HepG2 (cell line): ENCODE measurements around the gene GRIN3B. TPM values are rescaled to one million over a fixed set of nuclear protein-coding genes. Genes with fewer than 3 reads are reported as not detected.
A peak's percentile ranks its signal among the peaks of the same experiment; 100 is the strongest.

Experiments
- ATAC-seq: fragments of 200-7000 bp; cut with Tn5 transposase; 3 replicates; pipeline ENCODE4 v1.9.1; 2020; ENCODE audit warnings: mild to moderate bottlenecking, moderate library complexity
- BruUV-seq: library from RNA; stranded (reverse); fragments of 400-500 nt; replicated peaks from 2 replicates; lab custom pipeline; 2021; lab: Mats Ljungman, UMichigan
- CTCF ChIA-PET: fragments of 300-600 bp; formaldehyde crosslinking; extraction: SDS; loops from one replicate; lab custom pipeline; 2021; ENCODE audit warnings: low total read pairs, inconsistent platforms, low intra/inter-chr PET ratio; lab: Yijun Ruan, JAX
- POLR2A ChIA-PET: fragments of 350-600 bp; sonication (Branson Sonifier 250); formaldehyde crosslinking; loops from one replicate; lab custom pipeline; 2020; ENCODE audit warnings: antibody characterized with exemption, inconsistent platforms; lab: Yijun Ruan, JAX
- DNase-seq: peaks from one replicate; pipeline ENCODE4 v3.0.0-alpha.2; 2015; ENCODE audit warnings: low spot score
- FAIRE-seq: peaks from 3 replicates; lab custom pipeline; 2011; peaks lifted over from hg19 to GRCh38; lab: Jason Lieb, UNC
- H2AFZ ChIP-seq: one replicate; pipeline ENCODE4 v1.6.1; 2011; ENCODE audit warnings: low read length, inconsistent platforms
- H3K27ac ChIP-seq: fragments of 300-600 bp; 3 replicates; pipeline ENCODE4 v1.8.0; 2011; ENCODE audit warnings: mixed run types, mild to moderate bottlenecking, mixed read lengths, low read length, inconsistent platforms; ENCODE audit not compliant: insufficient read depth; ENCODE audit errors: extremely low read length
- H3K27me3 ChIP-seq, 2 experiments: fragments of 200-600 bp in 1 of 2; 2 replicates in 1 of 2; 3 replicates in 1 of 2; pipeline versions ENCODE4 v1.6.0 to v1.8.0; 2011; ENCODE audit warnings: low read length in 2 of 2, mild to moderate bottlenecking in 2 of 2, moderate library complexity in 2 of 2, inconsistent platforms in 1 of 2; ENCODE audit not compliant: insufficient read depth in 2 of 2, control insufficient read depth in 1 of 2
- H3K36me3 ChIP-seq, 2 experiments: fragments of 200-600 bp in 1 of 2; replicated peaks in 1 of 2; 2 replicates in 1 of 2; 3 replicates in 1 of 2; pipeline versions ENCODE4 v1.5.1 to v1.8.0; 2011; ENCODE audit warnings: low read length in 2 of 2, inconsistent platforms in 1 of 2; ENCODE audit not compliant: insufficient read depth in 2 of 2, control insufficient read depth in 1 of 2
- H3K4me1 ChIP-seq: 2 replicates; pipeline ENCODE4 v1.5.1; 2012; ENCODE audit warnings: low read length, inconsistent platforms; ENCODE audit not compliant: insufficient read depth
- H3K4me2 ChIP-seq: 2 replicates; pipeline ENCODE4 v1.6.0; 2011; ENCODE audit warnings: low read depth, low read length, inconsistent platforms
- H3K4me3 ChIP-seq, 3 experiments: fragments of 200-600 bp in 1 of 3; sonication (generic), shearing (Covaris generic) in 1 of 3; replicated peaks in 1 of 3; 2 replicates each; pipeline ENCODE4 v1.5.1; 2011 to 2016; ENCODE audit warnings: low read length in 3 of 3, inconsistent platforms in 2 of 3, low read depth in 2 of 3, mild to moderate bottlenecking in 2 of 3, control low read depth in 1 of 3, mixed read lengths in 1 of 3; ENCODE audit not compliant: insufficient read depth in 1 of 3
- H3K79me2 ChIP-seq: one replicate; pipeline ENCODE4 v1.6.1; 2011; ENCODE audit warnings: low read length, inconsistent platforms; ENCODE audit not compliant: insufficient read depth
- H3K9ac ChIP-seq: 2 replicates; pipeline ENCODE4 v1.6.0; 2011; ENCODE audit warnings: mild to moderate bottlenecking, low read depth, low read length, inconsistent platforms; ENCODE audit not compliant: insufficient read depth
- H3K9me3 ChIP-seq: 2 replicates; pipeline ENCODE4 v1.5.1; 2012; ENCODE audit warnings: mild to moderate bottlenecking, low read length
- H4K20me1 ChIP-seq: 2 replicates; pipeline ENCODE4 v1.6.0; 2011; ENCODE audit warnings: inconsistent platforms, mild to moderate bottlenecking, low read length, moderate library complexity; ENCODE audit not compliant: insufficient read depth
- AGO2 ChIP-seq: fragments of 200-400 bp; formaldehyde crosslinking; optimal IDR thresholded peaks from 2 replicates; pipeline ENCODE3; 2017; ENCODE audit warnings: mild to moderate bottlenecking, low read depth, low read length, moderate library complexity
- ASH2L ChIP-seq: fragments of 300-600, 200-600 bp; sonication (generic); IDR thresholded peaks from 2 replicates; pipeline ENCODE4 v1.7.0; 2017; ENCODE audit warnings: low read depth, mild to moderate bottlenecking, moderate library complexity, mixed read lengths, low read length; ENCODE audit not compliant: insufficient read length
- FOXC1 ChIP-seq: sonication (generic); formaldehyde crosslinking; IDR thresholded peaks from 2 replicates; pipeline ENCODE4 v1.8.0; 2022; ENCODE audit warnings: mild to moderate bottlenecking, missing genetic modification reagents, borderline replicate concordance
- KDM5B ChIP-seq: sonication (generic); formaldehyde crosslinking; IDR thresholded peaks from 2 replicates; pipeline ENCODE4 v1.4.0; 2020; ENCODE audit warnings: missing genetic modification reagents, mild to moderate bottlenecking, borderline replicate concordance
- RBFOX2 ChIP-seq: fragments of 200-400 bp; formaldehyde crosslinking; IDR thresholded peaks from 2 replicates; pipeline ENCODE4 v1.6.1; 2017; ENCODE audit warnings: low read depth, mild to moderate bottlenecking, low read length
- REPIN1 ChIP-seq: sonication (generic); formaldehyde crosslinking; IDR thresholded peaks from 2 replicates; pipeline ENCODE4 v1.8.0; 2022; ENCODE audit warnings: missing genetic modification reagents, low read depth, mild to moderate bottlenecking, borderline replicate concordance
- ZBTB38 ChIP-seq: sonication (generic); formaldehyde crosslinking; IDR thresholded peaks from 2 replicates; pipeline ENCODE4 v1.5.1; 2020; ENCODE audit warnings: mild to moderate bottlenecking, missing genetic modification reagents
- ZFP36L1 ChIP-seq: sonication (generic); formaldehyde crosslinking; IDR thresholded peaks from 2 replicates; pipeline ENCODE4 v1.8.0; 2022; ENCODE audit warnings: mild to moderate bottlenecking, missing genetic modification reagents, moderate library complexity
- ZNF224 ChIP-seq: sonication (generic); formaldehyde crosslinking; IDR thresholded peaks from 2 replicates; pipeline ENCODE4 v1.5.0; 2020; ENCODE audit warnings: mild to moderate bottlenecking, missing genetic modification reagents
- ZNF343 ChIP-seq: sonication (generic); formaldehyde crosslinking; IDR thresholded peaks from 2 replicates; pipeline ENCODE4 v1.4.0; 2020; ENCODE audit warnings: mild to moderate bottlenecking, missing genetic modification reagents
- WGBS: methylation state at CpG from one replicate; pipeline ENCODE4 v1.1.6; 2017; ENCODE audit warnings: low lambda C conversion rate; 5-methylcytosine and 5-hydroxymethylcytosine counted together
- in situ Hi-C: cut with HindIII; loops from 2 replicates; pipeline ENCODE4 v1.10.0; 2017; ENCODE audit warnings: low pct_unique_long_range_greater_than_20kb; ENCODE audit not compliant: extremely low pct_ligation_motif_present
- intact Hi-C: fragments of 100-400 bp; cut with micrococcal nuclease; formaldehyde crosslinking; loops from one replicate; pipeline ENCODE4 v1.10.0; 2022; ENCODE audit not compliant: unreplicated experiment
- polyA plus RNA-seq, 8 experiments: library from polyadenylated mRNA; depleted of rRNA in 3 of 8; stranded (reverse) in 7 of 8; unstranded in 1 of 8; fragments of >200 nt; fragmentation: Illumina TruSeq in 4 of 8; extraction: Trizol in 4 of 8; gene quantifications; 2 replicates each; pipeline versions ENCODE4 v1.2.1 to v1.2.3, GENCODE V29; 2011 to 2016; ENCODE audit warnings: low read depth in 4 of 8, missing spikeins in 1 of 8, mixed read lengths in 1 of 8; ENCODE audit not compliant: insufficient read depth in 1 of 8
- total RNA-seq, 5 experiments: library from RNA; depleted of rRNA; stranded (reverse); fragments of >200 nt; fragmentation: Illumina TruSeq; extraction: Trizol; gene quantifications; 2 replicates each; pipeline ENCODE4 v1.2.3, GENCODE V29; 2016; ENCODE audit warnings: low read depth in 1 of 5
- TF ChIP-seq, protein P1 (sequence below): sonication (generic); formaldehyde crosslinking; IDR thresholded peaks from 2 replicates; pipeline ENCODE4 v1.5.0; 2020; ENCODE audit warnings: mild to moderate bottlenecking, missing genetic modification reagents
- TF ChIP-seq, protein P2 (sequence below): sonication (generic); formaldehyde crosslinking; IDR thresholded peaks from 2 replicates; pipeline ENCODE4 v1.5.0; 2020; ENCODE audit warnings: missing genetic modification reagents
- TF ChIP-seq, protein P3 (sequence below): sonication (generic); formaldehyde crosslinking; IDR thresholded peaks from 2 replicates; pipeline ENCODE4 v1.4.0; 2020; ENCODE audit warnings: mild to moderate bottlenecking, missing genetic modification reagents
- TF ChIP-seq, protein P4 (sequence below): sonication (generic); formaldehyde crosslinking; IDR thresholded peaks from 2 replicates; pipeline ENCODE4 v1.4.0; 2020; ENCODE audit warnings: mild to moderate bottlenecking, missing genetic modification reagents

GRIN3B gene
- total and polyA plus RNA-seq, 2 of the 13 experiments (the other 11 are each of a cell fraction or from before 2014, with no cell fraction given): 0.07 to 0.20 TPM

DNA sequence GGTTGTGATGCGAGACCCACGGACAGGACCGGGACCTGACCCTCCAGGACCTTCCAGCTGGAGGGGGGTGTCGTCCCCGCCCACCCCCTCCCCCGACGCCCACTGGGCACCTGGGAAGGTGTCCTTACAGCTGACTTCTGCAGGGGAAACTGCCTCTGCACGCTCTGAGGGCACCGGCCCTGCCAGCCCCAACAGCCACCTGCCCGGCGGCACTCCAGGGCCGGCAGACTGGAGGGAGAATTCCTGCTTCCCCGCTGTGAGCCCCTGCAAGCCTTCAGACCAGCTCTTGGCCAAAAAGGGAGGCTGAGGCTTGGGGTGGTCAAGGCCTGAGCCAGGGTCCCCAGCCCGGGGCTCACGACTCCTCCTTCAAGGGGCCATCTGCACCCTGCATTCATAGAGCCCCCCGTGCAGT lies 27.4 kb downstream of the GRIN3B start:
- intact Hi-C loops: no loop called here
- Histone ChIP-seq H3K36me3 (peaks cover 12 to 17% of the 10 kb centered on the region in 2 experiments), H3K79me2 (peaks cover 27% of the 10 kb centered on the region), H3K27ac (peak overlapping the region; percentile 80), H4K20me1 (0 out of 2 replicates have a peak, but pooled peaks cover 2% of the 10 kb centered on the region), H3K4me2 (peak overlapping the region; percentile 97), H3K9ac (peak overlapping the region; percentile 89), H3K4me1 (peaks cover 13% of the 10 kb centered on the region; the same call in 1 of the 2 replicates), H3K9me3 (no peaks in the 10 kb centered on the region), H3K27me3 (no peaks in the 10 kb centered on the region; a peak in 1 of 5 replicates), H2AFZ (no peak overlapping the region), H3K4me3 (peak overlapping the region; percentile 66 to 93 (median 82))
- TF ChIP-seq ASH2L (peak; percentile 21), KDM5B (CRISPR knock-in tag) (peak; percentile 26; the same call in 1 of the 2 replicates), RBFOX2 (peak; percentile 58; the same call in 1 of the 2 replicates), ZNF343 (CRISPR knock-in tag) (no peak), ZFP36L1 (CRISPR knock-in tag) (no peak), REPIN1 (peak; percentile 6; the same call in 1 of the 2 replicates), ZBTB38 (CRISPR knock-in tag) (0 out of 2 replicates have a peak, but pooled peaks have one; percentile 2), AGO2 (peak; percentile 26), ZNF224 (CRISPR knock-in tag) (0 out of 2 replicates have a peak, but pooled peaks have one; percentile 44), FOXC1 (CRISPR knock-in tag) (0 out of 2 replicates have a peak, but pooled peaks have one; percentile 32)
- TF ChIP-seq, protein P1, sequence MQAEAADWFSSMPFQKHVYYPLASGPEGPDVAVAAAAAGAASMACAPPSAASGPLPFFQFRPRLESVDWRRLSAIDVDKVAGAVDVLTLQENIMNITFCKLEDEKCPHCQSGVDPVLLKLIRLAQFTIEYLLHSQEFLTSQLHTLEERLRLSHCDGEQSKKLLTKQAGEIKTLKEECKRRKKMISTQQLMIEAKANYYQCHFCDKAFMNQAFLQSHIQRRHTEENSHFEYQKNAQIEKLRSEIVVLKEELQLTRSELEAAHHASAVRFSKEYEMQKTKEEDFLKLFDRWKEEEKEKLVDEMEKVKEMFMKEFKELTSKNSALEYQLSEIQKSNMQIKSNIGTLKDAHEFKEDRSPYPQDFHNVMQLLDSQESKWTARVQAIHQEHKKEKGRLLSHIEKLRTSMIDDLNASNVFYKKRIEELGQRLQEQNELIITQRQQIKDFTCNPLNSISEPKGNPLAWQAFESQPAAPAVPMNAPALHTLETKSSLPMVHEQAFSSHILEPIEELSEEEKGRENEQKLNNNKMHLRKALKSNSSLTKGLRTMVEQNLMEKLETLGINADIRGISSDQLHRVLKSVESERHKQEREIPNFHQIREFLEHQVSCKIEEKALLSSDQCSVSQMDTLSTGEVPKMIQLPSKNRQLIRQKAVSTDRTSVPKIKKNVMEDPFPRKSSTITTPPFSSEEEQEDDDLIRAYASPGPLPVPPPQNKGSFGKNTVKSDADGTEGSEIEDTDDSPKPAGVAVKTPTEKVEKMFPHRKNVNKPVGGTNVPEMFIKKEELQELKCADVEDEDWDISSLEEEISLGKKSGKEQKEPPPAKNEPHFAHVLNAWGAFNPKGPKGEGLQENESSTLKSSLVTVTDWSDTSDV (CRISPR knock-in tag): peak; percentile 73; the same call in 1 of the 2 replicates
- TF ChIP-seq, protein P2, sequence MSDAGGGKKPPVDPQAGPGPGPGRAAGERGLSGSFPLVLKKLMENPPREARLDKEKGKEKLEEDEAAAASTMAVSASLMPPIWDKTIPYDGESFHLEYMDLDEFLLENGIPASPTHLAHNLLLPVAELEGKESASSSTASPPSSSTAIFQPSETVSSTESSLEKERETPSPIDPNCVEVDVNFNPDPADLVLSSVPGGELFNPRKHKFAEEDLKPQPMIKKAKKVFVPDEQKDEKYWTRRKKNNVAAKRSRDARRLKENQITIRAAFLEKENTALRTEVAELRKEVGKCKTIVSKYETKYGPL: no peak
- TF ChIP-seq, protein P3, sequence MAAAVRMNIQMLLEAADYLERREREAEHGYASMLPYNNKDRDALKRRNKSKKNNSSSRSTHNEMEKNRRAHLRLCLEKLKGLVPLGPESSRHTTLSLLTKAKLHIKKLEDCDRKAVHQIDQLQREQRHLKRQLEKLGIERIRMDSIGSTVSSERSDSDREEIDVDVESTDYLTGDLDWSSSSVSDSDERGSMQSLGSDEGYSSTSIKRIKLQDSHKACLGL (CRISPR knock-in tag): peak; percentile 19; the same call in 1 of the 2 replicates
- TF ChIP-seq, protein P4, sequence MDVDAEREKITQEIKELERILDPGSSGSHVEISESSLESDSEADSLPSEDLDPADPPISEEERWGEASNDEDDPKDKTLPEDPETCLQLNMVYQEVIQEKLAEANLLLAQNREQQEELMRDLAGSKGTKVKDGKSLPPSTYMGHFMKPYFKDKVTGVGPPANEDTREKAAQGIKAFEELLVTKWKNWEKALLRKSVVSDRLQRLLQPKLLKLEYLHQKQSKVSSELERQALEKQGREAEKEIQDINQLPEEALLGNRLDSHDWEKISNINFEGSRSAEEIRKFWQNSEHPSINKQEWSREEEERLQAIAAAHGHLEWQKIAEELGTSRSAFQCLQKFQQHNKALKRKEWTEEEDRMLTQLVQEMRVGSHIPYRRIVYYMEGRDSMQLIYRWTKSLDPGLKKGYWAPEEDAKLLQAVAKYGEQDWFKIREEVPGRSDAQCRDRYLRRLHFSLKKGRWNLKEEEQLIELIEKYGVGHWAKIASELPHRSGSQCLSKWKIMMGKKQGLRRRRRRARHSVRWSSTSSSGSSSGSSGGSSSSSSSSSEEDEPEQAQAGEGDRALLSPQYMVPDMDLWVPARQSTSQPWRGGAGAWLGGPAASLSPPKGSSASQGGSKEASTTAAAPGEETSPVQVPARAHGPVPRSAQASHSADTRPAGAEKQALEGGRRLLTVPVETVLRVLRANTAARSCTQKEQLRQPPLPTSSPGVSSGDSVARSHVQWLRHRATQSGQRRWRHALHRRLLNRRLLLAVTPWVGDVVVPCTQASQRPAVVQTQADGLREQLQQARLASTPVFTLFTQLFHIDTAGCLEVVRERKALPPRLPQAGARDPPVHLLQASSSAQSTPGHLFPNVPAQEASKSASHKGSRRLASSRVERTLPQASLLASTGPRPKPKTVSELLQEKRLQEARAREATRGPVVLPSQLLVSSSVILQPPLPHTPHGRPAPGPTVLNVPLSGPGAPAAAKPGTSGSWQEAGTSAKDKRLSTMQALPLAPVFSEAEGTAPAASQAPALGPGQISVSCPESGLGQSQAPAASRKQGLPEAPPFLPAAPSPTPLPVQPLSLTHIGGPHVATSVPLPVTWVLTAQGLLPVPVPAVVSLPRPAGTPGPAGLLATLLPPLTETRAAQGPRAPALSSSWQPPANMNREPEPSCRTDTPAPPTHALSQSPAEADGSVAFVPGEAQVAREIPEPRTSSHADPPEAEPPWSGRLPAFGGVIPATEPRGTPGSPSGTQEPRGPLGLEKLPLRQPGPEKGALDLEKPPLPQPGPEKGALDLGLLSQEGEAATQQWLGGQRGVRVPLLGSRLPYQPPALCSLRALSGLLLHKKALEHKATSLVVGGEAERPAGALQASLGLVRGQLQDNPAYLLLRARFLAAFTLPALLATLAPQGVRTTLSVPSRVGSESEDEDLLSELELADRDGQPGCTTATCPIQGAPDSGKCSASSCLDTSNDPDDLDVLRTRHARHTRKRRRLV (CRISPR knock-in tag): 0 out of 2 replicates have a peak, but pooled peaks have one; percentile 6
- FAIRE-seq: no peak
- ChIA-PET CTCF (no interaction called here), POLR2A (interaction anchor here (0.9 to 6.7 kb wide), 11 partner anchors 8 to 348 kb away, joined by 3 to 71 read pairs (median 4); partner anchors contain the start of genes ABCA7 and GPX4)
- no peak for DNase-seq
- peak; percentile 14 for ATAC-seq
- WGBS: no CpG with 5 or more reads among the region's 16 CpGs
- in situ Hi-C loops: no loop called here
- no TSS peak for BruUV-seq
